Measurements from ENCODE around the gene SIKE1.

SIKE1 gene

GRCh38 chr1:114764689-114765088 is 15.8 kb downstream of the SIKE1 start:
- no peaks in the 10 kb centered on the region for H3K27me3 ChIP-seq (ENCODE audit: low read depth, low read length)
- H3K79me2 ChIP-seq (ENCODE audit: low read length) = no peaks in the 10 kb centered on the region
- H3K9ac ChIP-seq (ENCODE audit: low read length) = no peak overlapping the region
- H2AFZ ChIP-seq (ENCODE audit: low read depth, low read length) = no peak overlapping the region
- H3K4me2 ChIP-seq (ENCODE audit: low read length) = no peak overlapping the region
- no peaks in the 10 kb centered on the region for H3K36me3 ChIP-seq (replicated peaks; ENCODE audit: low read depth, low read length)
- H3K4me3 ChIP-seq (ENCODE audit: low read length) = no peak overlapping the region
- H3K27ac ChIP-seq (ENCODE audit: low read length) = no peak overlapping the region
- no peaks in the 10 kb centered on the region for H3K4me1 ChIP-seq (ENCODE audit: low read length)
- no peaks in the 10 kb centered on the region for H3K9me3 ChIP-seq (ENCODE audit: insufficient read depth, low read length)
- no peak for TF ChIP-seq EZH2phosphoT487 (IDR thresholded peaks at IDR 0.05; ENCODE audit: low read depth)
- TF ChIP-seq, protein P1, sequence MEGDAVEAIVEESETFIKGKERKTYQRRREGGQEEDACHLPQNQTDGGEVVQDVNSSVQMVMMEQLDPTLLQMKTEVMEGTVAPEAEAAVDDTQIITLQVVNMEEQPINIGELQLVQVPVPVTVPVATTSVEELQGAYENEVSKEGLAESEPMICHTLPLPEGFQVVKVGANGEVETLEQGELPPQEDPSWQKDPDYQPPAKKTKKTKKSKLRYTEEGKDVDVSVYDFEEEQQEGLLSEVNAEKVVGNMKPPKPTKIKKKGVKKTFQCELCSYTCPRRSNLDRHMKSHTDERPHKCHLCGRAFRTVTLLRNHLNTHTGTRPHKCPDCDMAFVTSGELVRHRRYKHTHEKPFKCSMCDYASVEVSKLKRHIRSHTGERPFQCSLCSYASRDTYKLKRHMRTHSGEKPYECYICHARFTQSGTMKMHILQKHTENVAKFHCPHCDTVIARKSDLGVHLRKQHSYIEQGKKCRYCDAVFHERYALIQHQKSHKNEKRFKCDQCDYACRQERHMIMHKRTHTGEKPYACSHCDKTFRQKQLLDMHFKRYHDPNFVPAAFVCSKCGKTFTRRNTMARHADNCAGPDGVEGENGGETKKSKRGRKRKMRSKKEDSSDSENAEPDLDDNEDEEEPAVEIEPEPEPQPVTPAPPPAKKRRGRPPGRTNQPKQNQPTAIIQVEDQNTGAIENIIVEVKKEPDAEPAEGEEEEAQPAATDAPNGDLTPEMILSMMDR (IDR thresholded peaks at IDR 0.05; ENCODE audit: low read depth, low read length) = no peak
- H4K20me1 ChIP-seq (ENCODE audit: insufficient read depth, low read length) = no peaks in the 10 kb centered on the region

- Histone ChIP-seq H3K4me3 (ENCODE audit: low read length) (peak overlapping the region; percentile 100), H2AFZ (ENCODE audit: low read depth, low read length) (peak overlapping the region; percentile 99), H3K9ac (ENCODE audit: low read length) (peak overlapping the region; percentile 100), H3K9me3 (ENCODE audit: insufficient read depth, low read length) (no peaks in the 10 kb centered on the region), H3K27ac (ENCODE audit: low read length) (peak overlapping the region; percentile 58), H3K4me2 (ENCODE audit: low read length) (peak overlapping the region; percentile 82), H4K20me1 (ENCODE audit: insufficient read depth, low read length) (peaks cover 39% of the 10 kb centered on the region), H3K36me3 (replicated peaks; ENCODE audit: low read depth, low read length) (peaks cover 12% of the 10 kb centered on the region), H3K4me1 (ENCODE audit: low read length) (peaks cover 28% of the 10 kb centered on the region), H3K27me3 (ENCODE audit: low read depth, low read length) (no peaks in the 10 kb centered on the region; the same call in 1 of the 2 replicates), H3K79me2 (ENCODE audit: low read length) (peaks cover 45% of the 10 kb centered on the region)
- no peak for TF ChIP-seq EZH2phosphoT487 (IDR thresholded peaks at IDR 0.05; ENCODE audit: low read depth)
- TF ChIP-seq, protein P1 (IDR thresholded peaks at IDR 0.05; ENCODE audit: low read depth, low read length) = no peak
These were observed 22.1 kb downstream of the SIKE1 start for GRCh38 chr1:114758256-114758832.

DNA sequence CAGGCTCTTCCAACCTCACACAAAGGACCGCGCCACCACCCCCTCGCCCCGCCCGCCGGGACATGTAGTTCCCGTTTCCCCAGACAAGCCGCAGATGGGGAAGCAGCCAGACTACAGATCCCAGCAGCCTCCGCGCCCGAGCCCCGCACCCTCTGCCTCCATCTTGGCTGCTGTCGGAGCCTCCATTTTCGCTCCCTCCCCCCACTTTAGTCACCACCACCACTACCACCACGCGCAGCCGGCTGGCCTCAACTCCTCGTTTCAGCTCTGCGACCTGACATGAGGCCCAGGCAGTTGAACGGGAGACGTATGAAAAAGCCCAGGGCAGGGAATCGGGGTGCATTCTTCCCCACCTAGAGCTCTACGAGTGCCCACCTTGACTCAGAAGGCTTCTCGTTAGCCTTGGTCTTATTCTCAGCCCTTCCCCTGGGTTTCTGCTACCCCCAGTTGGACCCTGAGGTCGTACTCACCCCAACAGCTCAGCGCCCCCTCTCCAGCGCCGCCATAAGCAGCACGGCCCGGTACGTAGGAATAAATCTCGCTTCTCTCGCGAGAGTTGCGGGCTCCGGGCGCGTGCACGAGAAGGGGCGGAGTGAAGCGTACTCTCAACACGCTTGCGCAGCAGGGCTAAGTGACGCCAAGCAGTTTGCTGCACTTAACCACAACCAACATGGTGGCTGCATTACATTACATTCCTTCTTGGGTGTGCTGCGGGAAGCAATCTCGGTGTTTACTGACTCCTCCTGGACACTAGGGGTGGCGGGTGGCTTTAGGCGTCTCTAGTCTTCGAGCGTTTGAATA is 22.8 kb downstream of the SIKE1 start, which contains the start of gene CSDE1:
Gene CSDE1, minus strand, starts transcription at position 530 of the 801 bp plus-strand sequence. CDS start 18,094 bp downstream, outside the sequence.
- H3K79me2 ChIP-seq (ENCODE audit: low read length) = peaks cover 51% of the 10 kb centered on the region

More for the DNA sequence above, 22.8 kb downstream of the SIKE1 start, which contains the start of gene CSDE1:
- Histone ChIP-seq H3K4me1 (ENCODE audit: low read length) (peaks cover 33% of the 10 kb centered on the region), H3K9me3 (ENCODE audit: insufficient read depth, low read length) (no peaks in the 10 kb centered on the region), H3K4me2 (ENCODE audit: low read length) (peak within 1 kb of the TSS; percentile 82), H3K9ac (ENCODE audit: low read length) (peak within 1 kb of the TSS; percentile 100), H3K36me3 (replicated peaks; ENCODE audit: low read depth, low read length) (peaks cover 13% of the 10 kb centered on the region), H3K4me3 (ENCODE audit: low read length) (peak within 1 kb of the TSS; percentile 100), H4K20me1 (ENCODE audit: insufficient read depth, low read length) (peaks cover 46% of the 10 kb centered on the region), H3K27me3 (ENCODE audit: low read depth, low read length) (no peaks in the 10 kb centered on the region; the same call in 1 of the 2 replicates), H3K27ac (ENCODE audit: low read length) (peak within 1 kb of the TSS; percentile 97), H2AFZ (ENCODE audit: low read depth, low read length) (peak within 1 kb of the TSS; percentile 99)
- TF ChIP-seq, protein P1 (IDR thresholded peaks at IDR 0.05; ENCODE audit: low read depth, low read length) = 0 out of 2 replicates have a peak, but pooled peaks have one; percentile 10
- no peak for TF ChIP-seq EZH2phosphoT487 (IDR thresholded peaks at IDR 0.05; ENCODE audit: low read depth)
